NOMO-1 treated with dmso at 0.1 percent for 144 hours (cell line): ENCODE measurements around the gene SLC6A7.

Experiments
- DNase-seq: peaks from one replicate; lab custom pipeline; 2025; ENCODE audit not compliant: unreplicated experiment; lab: John Stamatoyannopoulos, UW

The SLC6A7 gene

DNA sequence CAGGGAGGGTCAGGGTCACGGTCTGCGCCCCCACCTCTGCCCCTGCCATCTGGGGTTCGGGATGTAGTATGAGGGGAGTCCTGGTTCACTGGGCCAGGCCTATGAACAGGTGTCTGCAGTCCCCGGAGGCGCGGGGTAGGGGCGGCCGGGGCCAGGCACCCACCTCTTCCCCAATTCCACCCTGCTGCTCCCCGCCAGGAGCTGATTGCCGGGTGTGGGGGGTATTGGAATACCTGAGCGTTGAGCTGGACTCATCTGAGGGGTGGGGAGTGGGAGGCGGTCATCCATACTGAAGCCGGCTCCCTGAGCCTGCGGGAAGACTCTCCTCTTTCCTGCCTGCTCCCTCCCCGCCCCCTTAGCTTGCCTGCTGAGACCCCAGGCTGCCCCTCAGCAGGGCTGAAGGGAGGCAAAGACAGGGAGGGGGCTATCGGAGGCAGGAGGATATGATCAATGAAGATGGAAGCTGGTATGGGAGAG is 679 bp downstream of the SLC6A7 start:
- no peak for DNase-seq

GRCh38 chr5:150190987-150191386 is 1.1 kb downstream of the SLC6A7 start:
- no peak for DNase-seq

DNA sequence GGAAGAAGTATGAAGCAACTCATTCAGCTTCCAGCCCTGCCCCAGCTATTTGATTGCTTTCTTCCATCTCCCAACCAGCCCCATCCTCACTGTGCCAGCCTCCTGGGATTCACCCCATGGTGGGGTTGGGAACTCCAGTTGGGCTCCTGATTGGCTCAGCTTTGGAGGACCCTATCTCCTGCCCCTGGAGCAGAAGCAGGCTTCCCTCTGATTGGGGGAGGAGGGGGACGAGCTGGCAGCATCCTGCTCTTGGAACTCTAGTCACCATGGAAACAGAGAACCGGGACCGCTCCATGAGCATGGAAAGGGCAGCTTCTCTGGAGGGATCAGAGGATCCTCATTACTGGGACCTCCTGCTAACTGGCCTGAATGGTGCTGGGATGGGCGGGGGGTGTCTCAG is 2.6 kb downstream of the SLC6A7 start:
- DNase-seq: no peak

GRCh38 chr5:150195736-150196485 is 6.0 kb downstream of the SLC6A7 start:
- no peak for DNase-seq

DNA sequence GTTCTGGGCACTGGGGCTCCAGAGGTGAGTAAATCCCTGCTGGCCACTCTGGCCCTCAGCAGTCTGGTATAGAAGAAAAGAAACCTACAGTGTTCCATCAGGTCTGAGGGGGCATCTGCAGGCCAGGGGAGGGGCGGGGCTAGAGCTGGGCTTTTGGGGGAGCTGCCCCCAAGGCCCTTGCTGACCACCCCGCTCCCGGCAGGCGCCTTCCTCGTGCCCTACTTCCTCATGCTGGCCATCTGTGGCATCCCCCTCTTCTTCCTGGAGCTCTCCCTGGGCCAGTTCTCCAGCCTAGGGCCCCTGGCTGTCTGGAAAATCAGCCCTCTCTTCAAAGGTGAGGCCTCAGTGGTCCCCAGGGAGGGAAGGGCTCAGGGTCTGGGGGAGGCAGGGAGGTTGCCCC is 6.7 kb downstream of the SLC6A7 start:
- no peak for DNase-seq

DNA sequence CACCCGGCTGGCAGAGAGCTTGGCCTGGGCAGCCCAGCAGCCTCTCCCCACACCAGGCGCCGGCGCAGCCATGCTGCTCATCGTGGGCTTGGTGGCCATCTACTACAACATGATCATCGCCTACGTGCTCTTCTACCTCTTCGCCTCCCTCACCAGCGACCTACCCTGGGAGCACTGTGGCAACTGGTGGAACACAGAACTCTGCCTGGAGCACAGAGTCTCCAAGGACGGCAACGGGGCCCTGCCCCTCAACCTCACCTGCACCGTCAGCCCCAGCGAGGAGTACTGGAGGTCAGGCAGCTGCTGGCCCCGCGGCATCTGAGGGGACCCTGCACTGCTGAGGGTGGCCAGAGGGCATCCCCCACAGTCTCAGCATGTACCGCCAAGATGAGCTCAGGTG is 7.1 kb downstream of the SLC6A7 start:
- DNase-seq: no peak

- DNase-seq: no peak
These were observed 7.6 kb downstream of the SLC6A7 start for GRCh38 chr5:150197476-150197875.

GRCh38 chr5:150202501-150202900 is 12.6 kb downstream of the SLC6A7 start:
- no peak for DNase-seq

- no peak for DNase-seq
These were observed 14.1 kb downstream of the SLC6A7 start for GRCh38 chr5:150203832-150204589.

DNA sequence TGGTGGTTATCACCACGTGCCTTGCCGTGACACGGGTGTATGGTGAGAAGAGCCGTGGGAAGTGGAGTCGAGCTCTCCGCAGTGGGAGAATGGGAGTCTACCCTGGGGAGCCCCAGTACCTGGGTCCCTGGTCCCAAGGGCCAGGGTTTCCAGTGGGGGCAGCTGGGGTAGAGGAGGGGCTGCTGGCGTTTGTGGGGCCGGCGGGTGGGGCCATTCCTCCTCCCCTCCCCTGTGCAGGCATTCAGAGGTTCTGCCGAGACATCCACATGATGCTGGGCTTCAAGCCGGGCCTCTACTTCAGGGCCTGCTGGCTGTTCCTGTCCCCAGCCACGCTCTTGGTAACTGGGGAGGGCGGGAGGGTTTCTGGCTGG is 14.7 kb downstream of the SLC6A7 start:
- no peak for DNase-seq

DNA sequence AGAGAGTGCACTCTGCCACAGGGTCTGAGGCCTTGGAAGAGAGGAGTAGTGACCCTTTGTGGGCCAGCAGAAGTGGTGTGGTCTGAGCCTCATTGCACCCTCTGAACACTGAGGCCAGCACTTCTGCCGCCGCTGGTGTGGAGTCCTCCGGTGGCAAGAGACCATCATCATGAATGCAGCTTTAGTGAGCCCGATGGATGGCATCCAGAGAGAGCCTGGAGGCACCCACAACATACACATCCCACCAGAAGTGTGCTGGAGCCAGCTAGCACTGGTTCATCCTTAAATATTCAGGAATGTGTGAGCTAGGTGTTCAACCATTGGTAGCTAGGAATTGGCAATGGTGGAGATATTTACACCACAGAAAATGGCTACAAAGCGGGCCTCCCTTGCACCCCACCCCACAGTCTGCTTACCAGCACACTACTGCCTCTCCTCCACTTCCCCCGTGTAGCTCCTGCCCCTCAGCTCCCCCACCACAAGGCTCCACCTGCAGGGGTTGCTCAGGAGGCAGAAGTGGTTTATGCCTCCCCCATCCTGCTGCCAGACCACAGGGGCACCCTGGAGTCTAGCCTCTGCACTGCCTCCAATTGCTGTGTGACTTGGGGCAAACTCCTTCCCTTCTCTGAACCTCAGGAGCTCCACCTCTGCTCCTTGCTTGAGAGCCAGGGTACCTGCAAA is 16.4 kb downstream of the SLC6A7 start:
- no peak for DNase-seq

GRCh38 chr5:150206779-150207115 is 16.9 kb downstream of the SLC6A7 start:
- DNase-seq: no peak

DNA sequence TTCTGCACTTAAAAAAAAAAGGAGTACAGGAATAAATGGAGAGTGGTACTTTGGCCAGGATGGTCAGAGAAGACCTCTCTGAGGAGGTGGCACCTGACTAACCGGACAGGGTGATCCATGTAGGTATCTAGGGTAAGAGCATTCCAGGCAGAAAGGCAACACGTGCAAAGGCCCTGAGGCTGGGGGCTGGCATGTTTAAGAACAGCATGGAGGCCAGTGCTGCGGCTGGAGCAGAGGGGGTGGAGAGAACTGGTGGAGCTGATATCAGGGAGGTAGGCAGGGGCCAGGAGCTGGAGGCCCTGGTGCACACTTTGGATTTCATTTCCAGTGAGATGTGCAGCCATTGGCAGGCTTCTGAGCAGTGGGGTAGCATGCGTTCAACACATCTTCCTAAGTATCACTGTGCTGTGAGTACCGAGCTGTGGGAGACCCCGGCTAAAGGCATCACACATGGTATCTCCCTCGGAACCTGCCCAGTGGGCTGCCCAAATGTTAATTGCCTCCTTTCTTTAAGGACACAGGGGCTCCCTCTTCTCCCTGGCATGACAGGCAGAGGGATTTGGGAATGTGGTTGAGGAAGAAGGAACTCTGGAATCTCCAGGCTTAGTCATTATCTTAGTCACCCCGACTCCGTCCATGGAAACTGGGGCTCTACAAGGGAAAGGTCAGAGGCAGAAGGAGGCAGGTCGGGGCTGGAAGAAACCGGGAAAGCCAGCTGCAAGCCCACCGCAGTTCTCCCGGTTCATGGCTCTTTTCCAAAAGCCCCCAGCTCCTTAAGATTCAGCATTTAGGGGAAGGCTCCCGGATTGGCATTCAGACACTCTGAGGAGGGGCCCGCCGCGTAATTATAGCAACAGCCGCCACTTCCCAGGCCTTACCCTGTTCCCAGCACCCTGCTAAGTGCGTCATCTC is 18.6 kb downstream of the SLC6A7 start:
- no peak for DNase-seq

GRCh38 chr5:150209099-150209635 is 19.3 kb downstream of the SLC6A7 start:
- no peak for DNase-seq

- no peak for DNase-seq
These were observed 20.8 kb downstream of the SLC6A7 start for GRCh38 chr5:150210644-150211043.

DNA sequence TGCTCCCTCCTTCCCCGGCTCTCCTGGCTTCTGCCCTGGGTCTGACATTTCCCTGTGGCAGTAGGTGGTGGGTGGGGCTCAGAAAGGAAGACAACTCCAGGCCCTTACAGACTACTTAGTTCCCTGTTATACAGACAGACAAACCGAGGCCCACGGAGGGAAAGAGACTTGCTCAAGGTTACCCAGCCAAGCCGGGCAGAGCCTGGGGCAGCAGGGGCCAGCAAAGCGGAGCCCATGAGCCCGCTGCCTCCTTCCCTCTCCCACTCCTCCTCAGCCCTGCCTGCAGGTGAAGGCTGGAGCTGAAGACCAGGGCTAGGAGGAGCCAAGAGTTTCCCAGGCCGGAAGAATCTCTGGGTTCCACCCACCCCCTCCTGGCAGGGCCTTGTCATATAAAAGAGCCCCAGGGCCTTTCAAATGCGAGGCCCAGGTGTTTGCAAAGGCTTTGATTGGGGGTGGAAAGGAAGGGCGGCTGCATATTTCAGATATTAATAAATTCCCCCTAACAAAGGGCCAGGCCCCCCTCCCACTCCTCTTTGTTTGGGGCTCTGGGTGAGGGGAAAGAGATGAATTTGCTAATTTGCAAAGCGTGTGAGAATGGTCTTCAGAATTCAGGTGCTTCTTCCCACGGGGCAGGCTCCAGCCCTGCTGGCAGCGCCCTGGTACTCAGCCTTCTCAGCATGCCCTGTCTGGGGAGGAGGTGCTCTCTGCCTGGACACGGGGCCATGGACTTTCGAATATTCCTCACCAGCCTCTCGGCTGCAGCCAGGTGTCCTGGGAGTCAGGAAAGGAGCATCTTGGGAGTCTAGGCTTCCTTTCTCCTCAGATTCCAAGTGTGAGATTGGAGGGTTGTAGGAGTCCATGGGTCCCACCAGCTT is 21.5 kb downstream of the SLC6A7 start:
- no peak for DNase-seq

DNA sequence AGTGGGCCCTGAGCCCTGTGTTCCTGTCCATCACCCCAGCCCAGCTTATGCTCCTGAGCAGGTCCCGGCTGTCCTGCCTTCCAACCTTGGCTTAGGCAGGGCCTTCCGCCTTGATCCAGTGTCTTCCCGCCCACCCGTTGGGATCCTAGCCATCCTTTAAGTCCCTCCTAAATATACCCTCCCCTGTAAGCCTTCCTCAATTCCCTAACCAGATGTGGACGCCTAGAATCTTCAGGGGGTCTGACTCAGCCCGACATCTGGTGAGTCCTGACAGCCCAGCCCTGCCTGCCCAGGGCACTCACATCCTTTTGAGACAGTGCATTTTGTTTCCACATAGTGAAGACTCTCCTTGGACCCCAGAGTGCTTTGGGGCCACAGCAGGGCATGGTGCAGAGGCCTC is 23.7 kb downstream of the SLC6A7 start:
- no peak for DNase-seq

- DNase-seq: no peak
These were observed 24.4 kb downstream of the SLC6A7 start for GRCh38 chr5:150214289-150214688.

DNA sequence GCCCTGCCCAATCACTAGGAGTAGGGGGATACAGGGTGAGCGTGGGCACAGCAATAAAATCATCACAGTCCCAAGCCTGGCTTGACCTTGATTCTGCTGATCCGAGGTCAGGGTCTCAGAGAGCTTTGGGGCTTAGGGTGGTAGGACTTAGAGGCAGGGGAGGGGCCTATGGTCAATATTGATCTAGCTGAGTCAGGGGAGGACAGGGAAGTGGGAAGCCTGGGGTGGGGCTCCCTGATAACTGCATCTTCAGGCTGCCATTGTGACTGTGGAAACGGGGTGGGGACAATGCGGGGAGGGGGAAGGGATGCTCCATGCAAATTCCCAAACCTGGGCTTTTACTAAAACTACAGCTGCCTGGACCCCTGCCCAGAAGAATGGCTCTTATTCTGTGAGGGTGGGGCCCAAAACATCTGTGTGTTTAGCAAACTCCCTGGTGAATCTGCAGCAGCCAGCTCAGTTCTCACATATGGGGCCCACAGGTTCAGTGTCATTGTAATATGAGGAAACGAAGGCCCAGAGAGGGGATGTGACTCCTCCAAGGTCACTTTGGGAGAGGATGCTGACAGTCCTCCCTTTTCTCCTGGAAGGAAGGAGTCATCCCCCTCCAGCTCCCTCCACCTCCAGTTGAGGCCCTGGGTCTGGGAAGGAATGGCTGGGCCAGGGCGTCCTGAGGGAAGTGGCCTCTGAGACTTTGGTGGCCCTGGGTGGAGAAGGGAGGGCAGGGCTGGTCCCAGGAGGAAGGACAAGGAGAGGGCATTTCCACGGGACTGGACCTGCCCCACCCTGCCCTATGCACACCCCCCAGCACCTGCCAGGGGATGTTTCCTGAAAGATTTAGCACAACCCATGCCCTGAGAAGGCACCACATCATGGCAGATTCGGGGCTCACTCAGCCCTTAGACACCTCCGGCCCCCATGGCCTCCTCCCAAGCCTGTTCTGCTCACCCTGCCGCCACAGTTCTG is 26.4 kb downstream of the SLC6A7 start:
- DNase-seq: no peak
